Smooth muscle cell (in vitro differentiated cells): ENCODE measurements around the gene XPNPEP1. TPM values are rescaled to one million over a fixed set of nuclear protein-coding genes. Genes with fewer than 3 reads are reported as not detected.
A peak's percentile ranks its signal among the peaks of the same experiment; 100 is the strongest.

Experiments
- DNase-seq: peaks from one replicate; lab custom pipeline; 2025; ENCODE audit not compliant: unreplicated experiment; lab: John Stamatoyannopoulos, UW
- H2AFZ ChIP-seq: fragments of 200-600 bp; sonication (generic); 2 replicates; pipeline ENCODE4 v1.6.0; 2016; ENCODE audit warnings: antibody characterized with exemption, low read depth, mild to moderate bottlenecking
- H3F3A ChIP-seq: fragments of 200-600 bp; sonication (generic); 2 replicates; pipeline ENCODE4 v1.6.0; 2017; ENCODE audit warnings: antibody characterized with exemption, low read depth
- H3K27ac ChIP-seq: fragments of 200-600 bp; sonication (generic); 2 replicates; pipeline ENCODE4 v1.5.1; 2016; ENCODE audit warnings: low read depth, mild to moderate bottlenecking
- H3K27me3 ChIP-seq: fragments of 200-600 bp; sonication (generic); 2 replicates; pipeline ENCODE4 v1.6.1; 2016; ENCODE audit warnings: low read depth, mild to moderate bottlenecking
- H3K36me3 ChIP-seq: fragments of 200-600 bp; sonication (generic); 2 replicates; pipeline ENCODE4 v1.5.1; 2016; ENCODE audit warnings: low read depth
- H3K4me1 ChIP-seq: fragments of 200-600 bp; sonication (generic); 2 replicates; pipeline ENCODE4 v1.5.1; 2016; ENCODE audit warnings: low read depth
- H3K4me2 ChIP-seq: fragments of 200-600 bp; sonication (generic); 2 replicates; pipeline ENCODE4 v1.6.0; 2016; ENCODE audit warnings: mild to moderate bottlenecking
- H3K4me3 ChIP-seq: fragments of 200-600 bp; sonication (generic); 2 replicates; pipeline ENCODE4 v1.5.1; 2016; ENCODE audit warnings: mild to moderate bottlenecking
- H3K79me2 ChIP-seq: fragments of 200-600 bp; sonication (generic); 2 replicates; pipeline ENCODE4 v1.6.0; 2016; ENCODE audit warnings: low read depth, mild to moderate bottlenecking
- H3K9ac ChIP-seq: fragments of 200-600 bp; sonication (generic); 2 replicates; pipeline ENCODE4 v1.6.0; 2016; ENCODE audit warnings: low read depth
- H3K9me3 ChIP-seq: fragments of 200-600 bp; sonication (generic); replicated peaks from 2 replicates; pipeline ENCODE4 v1.5.1; 2016; ENCODE audit warnings: low read depth
- H4K20me1 ChIP-seq: fragments of 200-600 bp; sonication (generic); 2 replicates; pipeline ENCODE4 v1.6.0; 2016; ENCODE audit warnings: low read depth
- WGBS: methylation state at CpG from one replicate; pipeline ENCODE4 v1.1.7; 2016; ENCODE audit warnings: low lambda C conversion rate; 5-methylcytosine and 5-hydroxymethylcytosine counted together
- polyA plus RNA-seq: library from polyadenylated mRNA; unstranded; fragments of >200 nt; fragmentation: Nextera tagmentation; extraction: Ambion mirVana; gene quantifications from 2 replicates; pipeline ENCODE4 v1.2.1, GENCODE V29; 2016
- total RNA-seq: library from RNA; depleted of rRNA; stranded (reverse); fragments of >200 nt; gene quantifications from 2 replicates; pipeline ENCODE4 v1.2.3, GENCODE V29; 2014
- TF ChIP-seq, protein P1 (sequence below): fragments of 200-600 bp; sonication (generic); IDR thresholded peaks from 2 replicates; pipeline ENCODE4 v1.5.1; 2017; ENCODE audit warnings: borderline replicate concordance, mild to moderate bottlenecking, antibody characterized with exemption; ENCODE audit not compliant: insufficient read depth, poor library complexity, severe bottlenecking

The XPNPEP1 gene
- total and polyA plus RNA-seq, 2 experiments from 2014 or later: 63.0 to 147 TPM

- H3K9me3 ChIP-seq: no peaks in the 10 kb centered on the region
- WGBS: 71% methylated on average over 1 of the region's 1 CpG
- H3K4me3 ChIP-seq: no peak overlapping the region
- peak overlapping the region; percentile 70 for H3K27ac ChIP-seq
- peak overlapping the region; percentile 60 for H3K4me2 ChIP-seq
- no peaks in the 10 kb centered on the region for H3K27me3 ChIP-seq
- H3F3A ChIP-seq: peaks cover 11% of the 10 kb centered on the region
- H2AFZ ChIP-seq: no peak overlapping the region
- no peaks in the 10 kb centered on the region for H3K36me3 ChIP-seq
- peaks cover 32% of the 10 kb centered on the region for H3K4me1 ChIP-seq
- H3K9ac ChIP-seq: peak overlapping the region; percentile 27
- TF ChIP-seq, protein P1, sequence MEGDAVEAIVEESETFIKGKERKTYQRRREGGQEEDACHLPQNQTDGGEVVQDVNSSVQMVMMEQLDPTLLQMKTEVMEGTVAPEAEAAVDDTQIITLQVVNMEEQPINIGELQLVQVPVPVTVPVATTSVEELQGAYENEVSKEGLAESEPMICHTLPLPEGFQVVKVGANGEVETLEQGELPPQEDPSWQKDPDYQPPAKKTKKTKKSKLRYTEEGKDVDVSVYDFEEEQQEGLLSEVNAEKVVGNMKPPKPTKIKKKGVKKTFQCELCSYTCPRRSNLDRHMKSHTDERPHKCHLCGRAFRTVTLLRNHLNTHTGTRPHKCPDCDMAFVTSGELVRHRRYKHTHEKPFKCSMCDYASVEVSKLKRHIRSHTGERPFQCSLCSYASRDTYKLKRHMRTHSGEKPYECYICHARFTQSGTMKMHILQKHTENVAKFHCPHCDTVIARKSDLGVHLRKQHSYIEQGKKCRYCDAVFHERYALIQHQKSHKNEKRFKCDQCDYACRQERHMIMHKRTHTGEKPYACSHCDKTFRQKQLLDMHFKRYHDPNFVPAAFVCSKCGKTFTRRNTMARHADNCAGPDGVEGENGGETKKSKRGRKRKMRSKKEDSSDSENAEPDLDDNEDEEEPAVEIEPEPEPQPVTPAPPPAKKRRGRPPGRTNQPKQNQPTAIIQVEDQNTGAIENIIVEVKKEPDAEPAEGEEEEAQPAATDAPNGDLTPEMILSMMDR: no peak
- no peaks in the 10 kb centered on the region for H3K79me2 ChIP-seq
- no peak for DNase-seq
- H4K20me1 ChIP-seq: no peaks in the 10 kb centered on the region
These were observed 38.9 kb upstream of the XPNPEP1 start for GRCh38 chr10:109962247-109962646.

DNA sequence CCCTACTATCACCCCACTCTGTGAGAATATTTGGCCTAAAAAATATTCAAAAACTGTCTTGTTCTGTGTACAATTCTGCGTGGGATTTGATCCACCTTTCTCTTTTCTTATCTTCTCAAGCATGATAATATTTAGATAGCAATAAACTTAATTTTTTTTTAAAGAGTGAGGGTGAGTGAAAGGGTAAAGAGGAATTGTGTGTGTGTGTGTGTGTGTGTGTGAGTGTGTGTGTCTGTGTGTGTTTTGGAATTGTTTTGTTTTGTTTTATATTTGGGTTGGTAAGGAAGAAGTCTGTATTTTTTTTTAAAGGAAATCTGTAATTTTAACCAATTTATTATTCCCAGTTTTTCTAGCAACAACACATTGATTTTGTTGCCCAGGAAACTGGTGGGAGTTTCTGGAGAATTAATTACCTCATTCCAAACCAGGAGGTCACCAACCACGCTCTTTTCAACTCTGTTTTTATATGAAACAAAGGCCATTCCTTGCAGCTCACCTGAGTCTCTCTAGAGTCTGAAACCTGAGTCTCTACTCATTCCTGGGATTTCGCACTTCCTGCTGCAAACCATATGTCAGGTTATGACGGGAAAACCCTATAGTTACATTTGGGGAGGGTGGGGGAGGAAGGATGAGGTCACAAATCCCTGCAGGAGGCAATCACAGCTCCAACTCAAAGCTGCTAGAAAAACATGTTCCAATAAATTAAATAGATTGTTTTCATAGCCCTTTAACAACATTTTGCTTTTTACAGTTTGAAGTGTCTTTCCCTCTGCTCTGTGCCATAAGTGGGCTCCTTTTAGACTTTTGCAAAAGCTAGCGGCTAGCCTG, 38.1 kb upstream of the XPNPEP1 start:
- Histone ChIP-seq H3K9ac (peak overlapping the region; percentile 39), H3K36me3 (no peaks in the 10 kb centered on the region), H3K4me1 (peaks cover 26% of the 10 kb centered on the region), H4K20me1 (no peaks in the 10 kb centered on the region), H3K27ac (peak overlapping the region; percentile 70), H3K4me2 (peak overlapping the region; percentile 60), H3F3A (peaks cover 5% of the 10 kb centered on the region), H2AFZ (peak overlapping the region; percentile 17), H3K4me3 (no peak overlapping the region), H3K9me3 (no peaks in the 10 kb centered on the region), H3K79me2 (no peaks in the 10 kb centered on the region), H3K27me3 (no peaks in the 10 kb centered on the region)
- TF ChIP-seq, protein P1: no peak
- DNase-seq: no peak
- 55% methylated on average over 5 of the region's 5 CpGs for WGBS

DNA sequence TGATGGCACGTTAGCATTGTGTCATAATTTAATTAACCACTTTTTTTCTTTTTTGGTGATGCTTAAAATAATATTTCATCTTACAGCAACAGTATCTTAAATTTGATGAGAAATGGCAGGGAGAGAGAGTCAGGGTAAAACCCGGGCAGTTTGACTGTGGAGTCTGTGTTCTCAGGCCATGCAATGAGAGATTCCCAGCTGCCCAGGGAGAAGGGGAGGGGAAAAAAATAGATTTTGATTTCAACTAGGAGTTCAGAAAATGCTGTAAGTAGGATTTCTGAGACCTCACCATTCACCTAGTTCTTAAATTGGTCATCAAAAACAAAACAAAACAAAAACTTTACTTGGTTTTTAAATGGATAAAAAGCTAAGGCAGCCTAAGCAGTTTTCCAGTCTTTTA, 37.4 kb upstream of the XPNPEP1 start:
- 79% methylated on average over 2 of the region's 2 CpGs for WGBS
- Histone ChIP-seq H3K9me3 (no peaks in the 10 kb centered on the region), H3K9ac (peak overlapping the region; percentile 39), H3F3A (no peaks in the 10 kb centered on the region), H3K27me3 (no peaks in the 10 kb centered on the region), H3K36me3 (no peaks in the 10 kb centered on the region), H4K20me1 (no peaks in the 10 kb centered on the region), H3K4me3 (no peak overlapping the region), H3K4me1 (peaks cover 22% of the 10 kb centered on the region), H2AFZ (peak overlapping the region; percentile 17), H3K4me2 (no peak overlapping the region), H3K79me2 (no peaks in the 10 kb centered on the region), H3K27ac (peak overlapping the region; percentile 70)
- TF ChIP-seq, protein P1: no peak
- DNase-seq: no peak
